Activated CD8-positive, alpha-beta memory T cell treated with anti-CD3 and anti-CD28 coated beads for 36 hours (primary cell): Measurements from ENCODE around the gene TUNAR. TPM values are rescaled to one million over a fixed set of nuclear protein-coding genes. Genes with fewer than 3 reads are reported as not detected.

ENCODE experiments used
- CTCF ChIA-PET: fragments of 350-600 bp; sonication (Branson Sonifier 250); formaldehyde crosslinking; loops from one replicate; lab custom pipeline; 2021; ENCODE audit warnings: antibody characterized with exemption; lab: Charles Lee
- POLR2A ChIA-PET: fragments of 350-600 bp; sonication (Branson Sonifier 250); formaldehyde crosslinking; loops from one replicate; lab custom pipeline; 2021; ENCODE audit warnings: antibody characterized with exemption; lab: Charles Lee
- total RNA-seq, 2 experiments: library from RNA; stranded (reverse); gene quantifications; one replicate each; pipeline ENCODE4 v1.2.3, GENCODE V29; 2021

The TUNAR gene
- total RNA-seq, 2 experiments from 2014 or later: not detected

- CTCF ChIA-PET: no interaction called here
- POLR2A ChIA-PET: no interaction called here
These were observed 5.9 kb upstream of the TUNAR start for GRCh38 chr14:95870772-95871171.

- CTCF ChIA-PET: interaction anchor here (0.6 to 0.7 kb wide), 2 partner anchors 17 to 24 kb away, joined by 3 read pairs; no protein-coding TSS in a partner anchor
These were observed 5.1 kb upstream of the TUNAR start for GRCh38 chr14:95871531-95871930.

GRCh38 chr14:95872777-95873176 is 3.9 kb upstream of the TUNAR start:
- CTCF ChIA-PET: no interaction called here

More at GRCh38 chr14:95871531-95871930, 5.1 kb upstream of the TUNAR start:
- POLR2A ChIA-PET: no interaction called here

GRCh38 chr14:95875831-95876760 is 536 bp upstream of the TUNAR start:
- ChIA-PET CTCF (interaction anchor here (0.7 kb wide), 1 partner anchor 201 kb away, joined by 3 read pairs; no protein-coding TSS in a partner anchor), POLR2A (no interaction called here)

More at GRCh38 chr14:95872777-95873176, 3.9 kb upstream of the TUNAR start:
- POLR2A ChIA-PET: no interaction called here

- CTCF ChIA-PET: no interaction called here
These were observed 1.0 kb downstream of the TUNAR start for GRCh38 chr14:95877633-95878032.

GRCh38 chr14:95884377-95884776 is 7.7 kb downstream of the TUNAR start:
- POLR2A ChIA-PET: no interaction called here

More at GRCh38 chr14:95877633-95878032, 1.0 kb downstream of the TUNAR start:
- POLR2A ChIA-PET: no interaction called here

GRCh38 chr14:95885278-95885677 is 8.6 kb downstream of the TUNAR start:
- ChIA-PET CTCF (no interaction called here), POLR2A (no interaction called here)

More at GRCh38 chr14:95884377-95884776, 7.7 kb downstream of the TUNAR start:
- CTCF ChIA-PET: no interaction called here

GRCh38 chr14:95885866-95886265 is 9.2 kb downstream of the TUNAR start:
- ChIA-PET CTCF (no interaction called here), POLR2A (no interaction called here)

GRCh38 chr14:95886366-95887056 is 9.9 kb downstream of the TUNAR start:
- CTCF ChIA-PET: no interaction called here
- POLR2A ChIA-PET: no interaction called here

GRCh38 chr14:95887351-95887750 is 10.7 kb downstream of the TUNAR start:
- POLR2A ChIA-PET: no interaction called here
- CTCF ChIA-PET: no interaction called here

- CTCF ChIA-PET: no interaction called here
- POLR2A ChIA-PET: no interaction called here
These were observed 12.8 kb downstream of the TUNAR start for GRCh38 chr14:95889236-95889979.

- POLR2A ChIA-PET: no interaction called here
- CTCF ChIA-PET: no interaction called here
These were observed 15.1 kb downstream of the TUNAR start for GRCh38 chr14:95891742-95892141.

GRCh38 chr14:95892142-95892541 is 15.5 kb downstream of the TUNAR start:
- ChIA-PET CTCF (no interaction called here), POLR2A (no interaction called here)

- ChIA-PET CTCF (interaction anchor here (0.6 kb wide), 1 partner anchor 24 kb away, joined by 3 read pairs; no protein-coding TSS in a partner anchor), POLR2A (no interaction called here)
These were observed 19.1 kb downstream of the TUNAR start for GRCh38 chr14:95895720-95896119.

GRCh38 chr14:95896498-95897135 is 20.0 kb downstream of the TUNAR start:
- ChIA-PET CTCF (no interaction called here), POLR2A (no interaction called here)

- ChIA-PET POLR2A (no interaction called here), CTCF (no interaction called here)
These were observed 20.6 kb downstream of the TUNAR start for GRCh38 chr14:95897280-95897679.

GRCh38 chr14:95901054-95901453 is 24.4 kb downstream of the TUNAR start:
- CTCF ChIA-PET: no interaction called here
- POLR2A ChIA-PET: no interaction called here

- POLR2A ChIA-PET: interaction anchor here (0.5 kb wide), 1 partner anchor 69 kb away, joined by 3 read pairs; no protein-coding TSS in a partner anchor
- CTCF ChIA-PET: no interaction called here
These were observed 25.7 kb downstream of the TUNAR start for GRCh38 chr14:95902273-95902826.

GRCh38 chr14:95903165-95903564 is 26.5 kb downstream of the TUNAR start:
- ChIA-PET CTCF (no interaction called here), POLR2A (no interaction called here)
